DLD1 (cell line): ENCODE measurements around the gene PRAMEF10.
"Not testable (repeated sequence)": the region's sequence is repeated elsewhere in the genome, so short reads cannot be mapped to it uniquely, and the experiment has no call there.

Experiments used
- in situ Hi-C: cut with HindIII; loops from 2 replicates; pipeline ENCODE4 v1.10.0; 2017; ENCODE audit warnings: low sequenced_read_pairs

PRAMEF10 gene, protein sequence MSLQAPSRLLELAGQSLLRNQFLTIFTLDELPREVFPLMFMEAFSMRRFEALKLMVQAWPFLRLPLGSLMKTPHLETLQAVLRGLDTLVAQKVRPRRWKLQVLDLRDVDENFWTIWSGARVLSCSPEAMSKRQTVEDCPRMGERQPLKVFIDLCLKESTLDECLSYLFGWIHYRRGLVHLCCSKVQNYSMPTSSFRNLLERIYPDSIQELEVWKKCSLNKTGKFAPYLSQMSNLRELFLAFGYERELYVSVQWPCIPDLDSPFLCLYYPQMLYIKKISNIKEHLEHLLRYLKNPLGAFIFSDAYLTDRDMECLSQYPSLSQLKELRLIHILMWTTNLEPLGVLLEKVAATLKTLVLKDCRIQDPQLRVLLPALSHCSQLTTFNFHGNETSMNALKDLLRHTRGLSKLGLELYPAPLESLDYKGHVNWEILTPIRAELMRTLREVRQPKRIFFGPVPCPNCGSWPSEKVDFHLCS

DNA sequence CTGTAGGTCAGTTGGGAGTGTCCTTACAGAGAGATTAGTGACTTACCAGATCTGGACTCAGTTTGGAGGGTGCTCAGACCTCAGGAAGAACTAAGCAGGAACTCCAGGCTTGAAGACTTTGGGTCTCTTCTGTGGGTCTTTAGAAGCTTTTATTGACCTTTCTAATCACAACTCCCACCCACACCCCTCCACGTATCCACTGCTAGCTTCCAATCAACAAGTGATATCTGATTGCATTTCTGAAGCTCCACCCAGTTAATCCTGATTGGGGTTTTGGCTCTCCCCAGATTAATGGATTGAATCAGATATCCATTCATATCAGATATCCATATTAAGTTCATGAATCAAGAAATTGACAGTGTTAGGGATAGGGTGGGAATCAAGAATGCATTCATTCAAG is at the start of gene PRAMEF10:
Gene PRAMEF10, minus strand, starts transcription at position 101 of the 400 bp plus-strand sequence. CDS start 2,423 bp downstream, outside the sequence.
- in situ Hi-C loops: not testable (repeated sequence)

DNA sequence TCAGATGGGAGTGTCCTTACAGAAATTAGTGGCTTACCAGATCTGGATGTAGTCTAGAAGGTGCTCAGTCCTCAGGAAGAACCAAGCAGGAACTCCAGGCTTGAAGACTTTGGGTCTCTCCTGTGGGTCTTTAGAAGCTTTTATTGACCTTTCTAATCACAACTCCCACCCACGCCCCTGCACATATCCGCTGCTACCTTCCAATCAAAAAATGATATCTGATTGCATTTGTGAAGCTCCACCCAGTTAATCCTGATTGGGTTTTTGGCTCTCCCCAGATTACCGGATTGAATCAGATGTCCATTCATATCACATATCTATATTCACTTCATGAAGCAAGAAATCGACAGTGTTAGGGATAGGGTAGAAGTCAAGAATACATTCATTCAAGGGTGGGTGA is 49.4 kb upstream of the PRAMEF10 start, which contains the start of gene PRAMEF6:
Gene PRAMEF6, minus strand, starts transcription at position 101 of the 400 bp plus-strand sequence. CDS start 5,062 bp downstream, outside the sequence.
- in situ Hi-C loops: not testable (repeated sequence)

DNA sequence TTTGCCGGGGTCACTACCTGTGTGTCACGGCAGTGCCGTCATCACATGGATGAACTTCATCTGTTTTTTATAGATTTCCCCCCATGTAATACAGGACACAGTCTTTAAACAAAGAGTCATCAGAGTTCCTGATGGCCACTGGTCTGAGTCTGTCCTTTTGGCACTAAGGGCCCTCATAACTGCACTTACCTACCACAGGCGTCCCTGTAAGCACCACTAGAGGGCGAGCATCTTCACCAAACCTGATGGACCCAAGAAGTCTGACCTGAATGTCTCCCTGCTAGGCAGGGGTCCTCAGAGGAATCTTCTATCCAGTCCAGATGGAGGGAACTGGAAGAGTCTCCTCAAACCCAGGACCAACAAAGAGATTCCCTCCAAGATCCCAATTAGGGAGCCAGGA is 26.3 kb upstream of the PRAMEF10 start:
- in situ Hi-C loops: not testable (repeated sequence)

DNA sequence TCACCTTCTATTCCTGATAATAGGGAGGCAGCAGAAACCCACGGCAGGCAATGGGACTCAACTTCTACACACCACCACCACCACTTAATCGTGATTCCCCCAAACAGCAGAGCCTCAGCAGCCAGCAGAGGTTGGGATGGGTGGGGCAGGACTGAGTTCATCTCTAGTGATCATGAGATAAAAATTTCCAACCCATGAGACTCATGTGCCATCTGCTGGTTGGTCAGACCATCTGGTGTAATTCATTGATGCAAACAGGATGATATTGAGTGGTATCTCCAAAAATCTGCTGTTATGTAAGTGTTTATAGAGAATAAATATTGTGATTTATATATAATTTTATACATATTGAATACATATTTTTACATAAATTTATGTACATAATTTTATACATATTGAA is 23.7 kb upstream of the PRAMEF10 start:
- in situ Hi-C loops: not testable (repeated sequence)

DNA sequence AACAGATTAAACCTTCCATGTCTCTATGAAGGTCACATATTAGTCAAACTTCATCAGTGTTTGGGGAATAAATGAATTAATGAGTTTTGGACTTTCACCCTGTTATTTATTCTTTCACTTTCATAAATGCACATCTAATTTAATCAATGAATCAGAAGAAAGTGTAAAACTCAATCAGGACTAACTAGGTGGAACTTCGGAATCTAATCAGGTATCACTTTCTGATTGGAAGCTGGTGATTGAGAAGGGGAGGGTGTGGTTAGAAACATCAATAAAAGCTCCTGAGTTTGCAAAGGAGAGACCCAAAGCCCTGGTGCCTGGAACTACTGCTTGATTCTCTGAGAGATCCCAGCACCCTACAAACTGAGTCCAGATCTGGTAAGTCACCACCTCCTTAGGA is 18.2 kb upstream of the PRAMEF10 start, which contains the start of gene PRAMEF7:
Gene PRAMEF7, plus strand, starts transcription at position 301 of the 400 bp plus-strand sequence. CDS start 1,083 bp downstream, outside the sequence.
- in situ Hi-C loops: not testable (repeated sequence)

DNA sequence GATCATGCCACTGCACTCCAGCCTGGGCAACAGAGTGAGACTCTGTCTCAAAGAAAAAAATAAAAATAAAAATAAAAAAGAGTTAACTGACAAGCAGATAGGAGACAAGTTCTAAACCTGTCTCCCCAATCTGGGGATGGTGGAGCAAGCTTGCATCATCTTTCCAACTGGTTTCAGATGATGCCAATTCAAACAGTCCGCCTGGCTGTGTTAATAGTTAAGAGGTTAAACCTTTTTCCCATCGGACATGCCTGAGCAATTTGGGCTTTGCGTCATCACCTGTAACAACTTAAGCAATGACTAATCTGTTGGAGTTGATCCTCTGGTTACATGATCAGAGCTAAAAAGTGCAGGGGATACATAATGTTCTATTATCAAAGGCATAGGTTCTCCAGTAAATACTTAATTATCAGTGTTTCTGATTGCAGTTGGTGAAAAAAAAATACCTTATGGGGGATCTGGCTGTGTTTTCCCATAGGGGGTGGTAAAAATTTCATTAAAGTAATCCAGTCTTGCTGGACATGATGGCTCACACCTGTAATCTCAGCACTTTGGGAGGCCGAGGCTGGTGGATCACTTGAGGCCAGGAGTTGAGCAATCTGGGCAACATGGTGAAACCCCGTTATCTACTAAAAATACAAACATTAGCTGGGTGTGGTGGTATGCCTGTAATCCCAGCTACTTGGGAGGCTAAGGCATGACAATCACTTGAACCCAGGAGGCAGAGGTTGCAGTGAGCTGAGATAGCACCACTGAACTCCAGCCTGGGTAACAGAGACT is 5.9 kb upstream of the PRAMEF10 start:
- in situ Hi-C loops: not testable (repeated sequence)

DNA sequence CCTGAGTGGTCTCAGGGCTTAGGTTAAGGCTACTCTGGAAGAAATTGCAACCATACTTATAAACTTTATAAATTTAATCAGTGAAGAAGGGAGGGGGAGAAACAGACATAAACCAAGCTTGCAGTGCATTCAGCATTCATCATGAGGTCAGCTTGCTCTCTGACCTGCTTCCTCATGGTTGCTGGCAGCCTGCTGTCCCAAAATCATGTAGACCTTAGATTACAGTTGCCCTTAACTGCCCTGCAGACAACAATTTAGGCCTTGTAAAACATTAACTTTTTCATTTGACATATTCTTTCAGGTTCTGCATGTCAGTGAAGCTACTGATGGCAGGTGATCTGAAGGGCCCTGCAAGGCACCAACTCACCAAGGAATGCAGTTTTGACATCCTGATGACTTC is 1.1 kb upstream of the PRAMEF10 start:
- in situ Hi-C loops: not testable (repeated sequence)

DNA sequence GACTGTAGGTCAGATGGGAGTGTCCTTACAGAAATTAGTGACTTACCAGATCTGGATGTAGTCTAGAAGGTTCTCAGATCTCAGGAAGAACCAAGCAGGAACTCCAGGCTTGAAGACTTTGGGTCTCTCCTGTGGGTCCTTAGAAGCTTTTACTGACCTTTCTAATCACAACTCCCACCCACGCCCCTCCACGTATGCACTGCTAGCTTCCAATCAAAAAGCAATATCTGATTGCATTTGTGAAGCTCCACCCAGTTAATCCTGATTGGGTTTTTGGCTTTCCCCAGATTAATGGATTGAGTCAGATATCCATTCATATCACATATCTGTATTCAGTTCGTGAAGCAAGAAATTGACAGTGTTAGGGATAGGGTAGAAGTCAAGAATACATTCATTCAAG is 12.0 kb downstream of the PRAMEF10 start, which contains the start of gene PRAMEF4:
Gene PRAMEF4, minus strand, starts transcription at position 101 of the 400 bp plus-strand sequence. CDS start 2,807 bp downstream, outside the sequence.
- in situ Hi-C loops: not testable (repeated sequence)

DNA sequence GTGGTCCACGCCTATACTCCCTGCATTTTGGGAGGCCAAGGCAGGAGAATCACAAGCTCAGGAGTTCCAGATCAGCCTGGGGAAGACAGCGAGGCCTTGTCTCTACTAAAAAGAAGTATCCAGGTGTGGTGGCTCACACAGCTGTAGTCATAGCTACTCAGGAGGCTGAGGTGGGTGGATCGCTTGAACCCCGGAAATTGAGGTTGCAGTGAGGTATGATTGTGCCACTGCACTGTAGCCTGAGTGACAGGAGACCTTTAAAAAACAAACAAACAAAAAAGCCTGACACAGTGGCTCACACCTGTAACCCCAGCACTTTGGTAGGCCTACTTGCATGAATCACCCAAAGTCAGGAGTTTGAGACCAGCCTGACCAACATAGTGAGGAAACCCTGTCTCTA is 19.6 kb downstream of the PRAMEF10 start:
- in situ Hi-C loops: not testable (repeated sequence)

DNA sequence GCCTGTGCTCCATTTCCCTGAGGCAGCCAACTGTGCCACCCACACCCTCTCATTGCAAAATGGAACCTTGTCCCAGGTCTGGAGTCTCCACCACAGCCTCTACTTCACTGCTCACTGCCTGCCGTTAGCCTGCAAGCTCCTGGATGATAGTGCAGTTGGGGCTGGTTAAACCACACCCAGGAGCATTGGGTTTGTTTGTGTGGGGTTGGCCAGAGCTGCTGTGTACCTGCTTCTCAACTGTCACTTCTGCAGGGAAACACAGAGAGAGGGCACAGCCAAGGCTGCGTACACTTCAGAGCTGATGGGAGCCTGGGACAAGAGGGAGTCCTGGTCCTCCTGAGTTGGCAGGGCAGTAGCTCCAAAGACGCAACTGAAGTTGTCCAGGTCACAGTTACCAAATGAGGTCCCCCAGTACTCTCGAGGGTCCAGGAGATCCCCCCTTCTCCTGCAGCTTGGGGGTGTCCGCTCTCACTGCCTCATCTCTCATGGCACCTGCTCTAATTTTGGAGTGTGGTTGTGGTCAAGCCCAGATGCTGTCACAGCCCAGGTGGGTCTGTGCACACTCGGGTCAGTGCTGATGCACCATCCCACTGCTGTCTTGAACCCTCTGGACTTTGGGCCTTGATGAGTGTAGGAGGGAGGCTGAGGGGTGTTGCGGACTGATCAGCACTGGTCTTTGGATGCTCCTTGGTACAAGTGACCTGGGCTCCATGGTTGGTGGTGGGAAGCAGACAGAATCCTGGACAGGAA is 34.8 kb downstream of the PRAMEF10 start:
- in situ Hi-C loops: not testable (repeated sequence)

DNA sequence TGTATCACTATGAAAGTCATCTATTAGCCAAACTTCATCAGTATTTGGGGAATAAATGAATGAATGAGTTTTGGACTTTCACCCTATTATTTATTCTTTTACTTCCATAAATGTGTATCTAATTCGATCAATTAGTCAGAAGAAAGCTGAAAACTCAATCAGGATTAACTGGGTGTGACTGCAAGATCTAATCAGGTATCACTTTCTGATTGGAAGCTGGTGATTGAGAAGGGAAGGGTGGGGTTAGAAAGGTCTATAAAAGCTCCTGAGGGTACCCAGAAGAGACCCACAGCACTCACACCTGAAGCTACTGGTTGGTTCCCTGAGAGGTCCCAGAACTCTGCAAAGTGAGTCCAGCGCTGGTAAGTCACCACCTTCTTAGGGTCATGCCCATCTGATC is 41.3 kb downstream of the PRAMEF10 start, which contains the start of gene PRAMEF2:
Gene PRAMEF2, plus strand, starts transcription at position 301 of the 400 bp plus-strand sequence. CDS start 1,924 bp downstream, outside the sequence.
- in situ Hi-C loops: not testable (repeated sequence)

DNA sequence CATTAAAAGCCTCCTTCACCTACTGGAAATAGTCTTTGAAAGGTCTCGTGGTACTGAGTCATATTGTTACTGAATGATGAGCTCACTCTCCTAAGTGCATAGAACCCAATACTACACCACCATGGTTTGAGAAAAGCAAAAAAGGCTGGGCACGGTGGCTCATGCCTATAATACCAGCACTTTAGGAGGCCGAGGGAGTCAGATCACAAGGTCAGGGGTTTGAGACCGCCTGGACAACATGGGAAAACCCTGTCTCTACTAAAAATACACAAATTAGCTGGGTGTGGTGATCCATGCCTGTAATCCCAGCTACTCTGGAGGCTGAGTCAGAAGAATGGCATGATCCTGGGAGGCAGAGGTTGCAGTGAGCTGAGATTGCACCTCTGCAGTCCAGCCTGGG is 46.3 kb downstream of the PRAMEF10 start:
- in situ Hi-C loops: no loop called here

DNA sequence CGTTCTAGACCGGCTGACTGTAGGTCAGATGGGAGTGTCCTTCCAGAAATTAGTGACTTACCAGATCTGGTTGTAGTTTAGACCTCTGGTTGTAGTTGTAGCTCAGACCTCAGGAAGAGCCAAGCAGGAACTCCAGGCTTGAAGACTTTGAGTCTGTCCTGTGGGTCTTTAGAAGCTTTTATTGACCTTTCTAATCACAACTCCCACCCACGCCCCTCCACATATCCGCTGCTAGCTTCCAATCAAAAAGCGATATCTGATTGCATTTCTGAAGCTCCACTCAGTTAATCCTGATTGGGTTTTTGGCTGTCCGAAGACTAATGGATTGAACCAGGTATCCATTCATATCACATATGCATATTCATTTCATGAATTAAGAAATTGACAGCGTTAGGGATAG is 49.5 kb downstream of the PRAMEF10 start, which contains the start of gene HNRNPCL1:
Gene HNRNPCL1, minus strand, starts transcription at position 101 of the 400 bp plus-strand sequence. CDS start 431 bp downstream, outside the sequence.
- in situ Hi-C loops: not testable (repeated sequence)
